HCT116 (cell line): ENCODE results near the gene OR6B3. TPM values are rescaled to one million over a fixed set of nuclear protein-coding genes. Genes with fewer than 3 reads are reported as not detected.

Experiments
- ATAC-seq: fragments of 200-7000 bp; cut with Tn5 transposase; 2 replicates; pipeline ENCODE4 v1.9.1; 2020; ENCODE audit warnings: mild to moderate bottlenecking, moderate library complexity
- BruUV-seq: library from RNA; stranded (reverse); fragments of 400-500 nt; replicated peaks from 2 replicates; lab custom pipeline; 2021; lab: Mats Ljungman, UMichigan
- CTCF ChIA-PET: fragments of 300-600 bp; sonication (Branson Sonifier 250); formaldehyde crosslinking; loops from one replicate; lab custom pipeline; 2021; ENCODE audit warnings: antibody characterized with exemption; lab: Charles Lee
- POLR2A ChIA-PET: fragments of 300-600, 350-600 bp; sonication (Branson Sonifier 250); formaldehyde crosslinking; loops from one replicate; lab custom pipeline; 2021; ENCODE audit warnings: antibody characterized with exemption; lab: Charles Lee
- RAD21 ChIA-PET, 2 experiments: fragments of 300-600 bp; sonication (Branson Sonifier 250); formaldehyde crosslinking; loops; one replicate each; lab custom pipeline; 2023; ENCODE audit warnings: low total read pairs in 2 of 2; ENCODE audit not compliant: uncharacterized antibody in 2 of 2, unreplicated experiment in 2 of 2, low non-redundant PET in 1 of 2; lab: Charles Lee
- DNase-seq: peaks from one replicate; pipeline ENCODE4 v3.0.0-alpha.2; 2010; ENCODE audit warnings: low read depth, low spot score
- H2AFZ ChIP-seq: fragments of 200-600 bp; shearing (Covaris generic), sonication (generic); 2 replicates; pipeline ENCODE4 v1.6.1; 2017; ENCODE audit warnings: low read depth, mixed run types, mixed read lengths, antibody characterized with exemption, low read length; ENCODE audit not compliant: poor library complexity, severe bottlenecking
- H3K27ac ChIP-seq: 2 replicates; pipeline ENCODE4 v1.5.1; 2012; ENCODE audit warnings: low read depth, low read length
- H3K27me3 ChIP-seq: fragments of 200-600 bp; sonication (generic); 2 replicates; pipeline ENCODE4 v1.6.1; 2016; ENCODE audit warnings: mixed run types, low read length, mixed read lengths; ENCODE audit not compliant: insufficient read depth
- H3K36me3 ChIP-seq, 2 experiments: fragments of 200-500 bp in 1 of 2; fragments of 200-600 bp in 1 of 2; sonication (Bioruptor generic) in 1 of 2; sonication (generic) in 1 of 2; 2 replicates each; pipeline versions ENCODE4 v1.5.1 to v1.6.1; 2014 to 2016; ENCODE audit warnings: low read length in 2 of 2, inconsistent platforms in 1 of 2, mixed read lengths in 1 of 2, mixed run types in 1 of 2; ENCODE audit not compliant: insufficient read depth in 2 of 2, control insufficient read depth in 1 of 2
- H3K4me1 ChIP-seq, 2 experiments: fragments of 200-600 bp in 1 of 2; sonication (generic) in 1 of 2; 2 replicates each; pipeline versions ENCODE4 v1.5.1 to v1.6.1; 2012 to 2017; ENCODE audit warnings: low read length in 2 of 2, inconsistent platforms in 1 of 2, mild to moderate bottlenecking in 1 of 2, mixed read lengths in 1 of 2, mixed run types in 1 of 2, moderate library complexity in 1 of 2; ENCODE audit not compliant: insufficient read depth in 2 of 2, control insufficient read depth in 1 of 2
- H3K4me2 ChIP-seq: fragments of 200-600 bp; sonication (generic); 2 replicates; pipeline ENCODE4 v1.6.1; 2017; ENCODE audit warnings: mixed run types, low read length, mixed read lengths
- H3K4me3 ChIP-seq, 2 experiments: fragments of 200-600 bp in 1 of 2; sonication (generic) in 1 of 2; replicated peaks in 1 of 2; 2 replicates each; pipeline ENCODE4 v1.5.1; 2011 to 2016; ENCODE audit warnings: low read length in 2 of 2, control low read depth in 1 of 2, low read depth in 1 of 2, mild to moderate bottlenecking in 1 of 2, mixed read lengths in 1 of 2, mixed run types in 1 of 2
- H3K79me2 ChIP-seq: fragments of 200-600 bp; sonication (generic); 2 replicates; pipeline ENCODE4 v1.6.1; 2017; ENCODE audit warnings: mild to moderate bottlenecking, mixed run types, low read length, moderate library complexity, mixed read lengths; ENCODE audit not compliant: insufficient read depth
- H3K9ac ChIP-seq: fragments of 200-600 bp; sonication (generic); 2 replicates; pipeline ENCODE4 v1.6.1; 2016; ENCODE audit warnings: low read length, mixed read lengths
- H3K9me2 ChIP-seq: fragments of 200-600 bp; sonication (generic), shearing (Covaris generic); 2 replicates; pipeline ENCODE4 v1.6.1; 2017; ENCODE audit warnings: mixed run types, mild to moderate bottlenecking, moderate library complexity; ENCODE audit not compliant: insufficient read depth
- H3K9me3 ChIP-seq, 2 experiments: fragments of 200-500 bp in 1 of 2; fragments of 200-600 bp in 1 of 2; sonication (Bioruptor generic) in 1 of 2; sonication (generic) in 1 of 2; 2 replicates each; pipeline ENCODE4 v1.6.1; 2014 to 2017; ENCODE audit warnings: low read length in 2 of 2, mixed read lengths in 2 of 2, inconsistent platforms in 1 of 2, low read depth in 1 of 2, mild to moderate bottlenecking in 1 of 2, mixed run types in 1 of 2, moderate library complexity in 1 of 2; ENCODE audit not compliant: control insufficient read depth in 1 of 2, insufficient read depth in 1 of 2
- H4K20me1 ChIP-seq: fragments of 200-600 bp; sonication (generic), shearing (Covaris generic); 2 replicates; pipeline ENCODE4 v1.6.1; 2017; ENCODE audit warnings: mixed run types, mild to moderate bottlenecking, moderate library complexity; ENCODE audit not compliant: insufficient read depth
- ATF3 ChIP-seq: IDR thresholded peaks from 2 replicates; pipeline ENCODE4 v1.6.1; 2012
- CEBPB ChIP-seq: IDR thresholded peaks from 2 replicates; pipeline ENCODE4 v1.6.1; 2012; ENCODE audit warnings: low read depth
- CTCF ChIP-seq, 3 experiments: fragments of 200-600 bp in 1 of 3; sonication (generic) in 1 of 3; IDR thresholded peaks in 2 of 3; conservative IDR thresholded peaks in 1 of 3; 2 replicates each; pipeline ENCODE4 v1.5.1; 2012 to 2017; ENCODE audit warnings: low read depth in 2 of 3, low read length in 2 of 3, antibody characterized with exemption in 1 of 3, borderline replicate concordance in 1 of 3, control low read depth in 1 of 3, mild to moderate bottlenecking in 1 of 3, mixed read lengths in 1 of 3, mixed run types in 1 of 3, moderate library complexity in 1 of 3; ENCODE audit not compliant: insufficient read depth in 1 of 3
- ELF1 ChIP-seq: IDR thresholded peaks from 2 replicates; pipeline ENCODE4 v1.6.1; 2012; ENCODE audit warnings: low read depth, borderline replicate concordance
- EZH2 ChIP-seq: fragments of 200-600 bp; sonication (generic); IDR thresholded peaks from 2 replicates; pipeline ENCODE4 v1.6.1; 2017; ENCODE audit warnings: antibody characterized with exemption, mixed run types
- EZH2phosphoT487 ChIP-seq: fragments of 200-600 bp; IDR thresholded peaks from 2 replicates; pipeline ENCODE4 v1.6.1; 2018; ENCODE audit warnings: antibody characterized with exemption, borderline replicate concordance
- REST ChIP-seq: IDR thresholded peaks from 2 replicates; pipeline ENCODE4 v1.6.1; 2012; ENCODE audit warnings: low read depth
- SIN3A ChIP-seq: IDR thresholded peaks from 2 replicates; pipeline ENCODE4 v1.6.1; 2012; ENCODE audit warnings: low read depth
- SRF ChIP-seq: IDR thresholded peaks from 2 replicates; pipeline ENCODE4 v1.6.1; 2012; ENCODE audit warnings: low read depth
- TCF7L2 ChIP-seq: IDR thresholded peaks from 2 replicates; pipeline ENCODE4 v1.7.0; 2011; ENCODE audit warnings: borderline replicate concordance, inconsistent platforms; ENCODE audit not compliant: insufficient read depth, insufficient read length; ENCODE audit errors: extremely low read depth
- YY1 ChIP-seq: IDR thresholded peaks from 2 replicates; pipeline ENCODE4 v1.6.1; 2011; ENCODE audit warnings: low read length, low read depth, moderate library complexity, mild to moderate bottlenecking; ENCODE audit not compliant: insufficient replicate concordance; ENCODE audit errors: extremely low read depth
- ZBTB33 ChIP-seq: IDR thresholded peaks from 2 replicates; pipeline ENCODE4 v1.6.1; 2011; ENCODE audit warnings: mild to moderate bottlenecking, low read length, moderate library complexity; ENCODE audit not compliant: insufficient replicate concordance; ENCODE audit errors: extremely low read depth
- ZFX ChIP-seq: fragments of 450-650 bp; IDR thresholded peaks from 2 replicates; pipeline ENCODE4 v1.6.1; 2017
- intact Hi-C: fragments of 100-400 bp; cut with micrococcal nuclease; formaldehyde crosslinking; loops from 2 replicates; pipeline ENCODE4 v1.10.0; 2022
- total RNA-seq: library from RNA; stranded (reverse); gene quantifications from one replicate; pipeline ENCODE4 v1.2.1, GENCODE V29; 2021; ENCODE audit not compliant: unreplicated experiment

The OR6B3 gene
- total RNA-seq, 1 experiment from 2014 or later: not detected

GRCh38 chr2:240032406-240033329 is 20.7 kb downstream of the OR6B3 start:
- H3K27me3 ChIP-seq: peaks cover 69% of the 10 kb centered on the region
- H3K4me3 ChIP-seq: no peak overlapping the region
- no TSS peak for BruUV-seq
- RAD21 ChIA-PET: no interaction called here
- H3K9me2 ChIP-seq: no peaks in the 10 kb centered on the region
- H3K4me2 ChIP-seq: no peak overlapping the region
- TF ChIP-seq CEBPB (no peak), ZBTB33 (no peak), ATF3 (no peak), TCF7L2 (no peak), ZFX (no peak), EZH2phosphoT487 (no peak), EZH2 (no peak), SIN3A (no peak), ELF1 (no peak), SRF (no peak), REST (no peak), YY1 (no peak), CTCF (IDR thresholded peaks at IDR 0.05 in 2 of 3, conservative IDR thresholded peaks at IDR 0.05 in 1 of 3; ENCODE audit: borderline replicate concordance in 1 of 3, insufficient read depth in 1 of 3, low read depth in 2 of 3, low read length in 2 of 3) (no peak)
- H3K27ac ChIP-seq: no peak overlapping the region
- no peaks in the 10 kb centered on the region for H3K36me3 ChIP-seq
- CTCF ChIA-PET: no interaction called here
- DNase-seq (no peak), ATAC-seq (peak; percentile 32; the same call in 1 of the 2 replicates)
- H3K79me2 ChIP-seq: no peaks in the 10 kb centered on the region
- H2AFZ ChIP-seq: no peak overlapping the region
- H3K9me3 ChIP-seq: no peaks in the 10 kb centered on the region
- no peak overlapping the region for H3K9ac ChIP-seq
- intact Hi-C loops: no loop called here
- H3K4me1 ChIP-seq: no peaks in the 10 kb centered on the region
- no peaks in the 10 kb centered on the region for H4K20me1 ChIP-seq
- POLR2A ChIA-PET: no interaction called here
